Activated naive CD8-positive, alpha-beta T cell (primary cell): ENCODE results near the gene DCDC1.

Source experiments
- H3K27ac Mint-ChIP-seq: one replicate; pipeline ENCODE4 v1.8.0; 2021; ENCODE audit warnings: mixed read lengths
- H3K27me3 Mint-ChIP-seq: one replicate; pipeline ENCODE4 v1.8.0; 2021; ENCODE audit warnings: mixed read lengths
- H3K36me3 Mint-ChIP-seq: one replicate; pipeline ENCODE4 v1.8.0; 2021; ENCODE audit warnings: mixed read lengths
- H3K4me1 Mint-ChIP-seq: one replicate; pipeline ENCODE4 v1.8.0; 2021; ENCODE audit warnings: low read depth, mixed read lengths
- H3K4me3 Mint-ChIP-seq: one replicate; pipeline ENCODE4 v1.8.0; 2021; ENCODE audit warnings: mild to moderate bottlenecking, mixed read lengths
- H3K9me3 Mint-ChIP-seq: one replicate; pipeline ENCODE4 v1.8.0; 2021; ENCODE audit warnings: low read depth, mixed read lengths

Gene DCDC1

GRCh38 chr11:30823119-30823518 lies 546.4 kb downstream of the DCDC1 start:
- H3K27me3 Mint-ChIP-seq: no peaks in the 10 kb centered on the region
- H3K4me3 Mint-ChIP-seq: no peak overlapping the region
- no peaks in the 10 kb centered on the region for H3K36me3 Mint-ChIP-seq
- no peaks in the 10 kb centered on the region for H3K9me3 Mint-ChIP-seq
- H3K27ac Mint-ChIP-seq: no peak overlapping the region
- H3K4me1 Mint-ChIP-seq: no peaks in the 10 kb centered on the region

- H3K27ac Mint-ChIP-seq: no peak overlapping the region
- no peaks in the 10 kb centered on the region for H3K9me3 Mint-ChIP-seq
- H3K4me1 Mint-ChIP-seq: no peaks in the 10 kb centered on the region
- H3K36me3 Mint-ChIP-seq: no peaks in the 10 kb centered on the region
- H3K27me3 Mint-ChIP-seq: no peaks in the 10 kb centered on the region
- H3K4me3 Mint-ChIP-seq: no peak overlapping the region
Observed at GRCh38 chr11:30821438-30821965, 548.0 kb downstream of the DCDC1 start.

DNA sequence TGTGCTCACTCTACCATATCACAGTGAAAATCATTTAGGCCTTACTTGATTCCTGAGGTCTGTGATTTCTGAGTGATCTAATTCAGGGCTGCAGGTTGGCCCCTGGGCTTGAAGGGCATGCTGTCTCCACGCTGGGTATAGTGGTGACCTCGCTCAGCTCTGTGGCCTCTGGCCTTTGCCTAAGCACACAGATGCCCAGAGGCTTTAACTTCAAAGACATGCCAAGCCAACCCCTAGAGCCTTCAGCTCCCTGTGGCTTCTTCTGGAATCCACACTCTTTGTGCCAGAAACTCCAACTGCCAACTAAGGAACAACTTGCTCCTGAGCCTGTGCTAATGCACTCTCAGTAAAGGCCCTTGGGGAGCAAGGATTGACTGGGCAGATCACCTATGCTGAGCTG lies 550.8 kb downstream of the DCDC1 start:
- H3K4me3 Mint-ChIP-seq: no peak overlapping the region
- no peak overlapping the region for H3K27ac Mint-ChIP-seq
- no peaks in the 10 kb centered on the region for H3K4me1 Mint-ChIP-seq
- H3K36me3 Mint-ChIP-seq: no peaks in the 10 kb centered on the region
- no peaks in the 10 kb centered on the region for H3K9me3 Mint-ChIP-seq
- H3K27me3 Mint-ChIP-seq: no peaks in the 10 kb centered on the region

DNA sequence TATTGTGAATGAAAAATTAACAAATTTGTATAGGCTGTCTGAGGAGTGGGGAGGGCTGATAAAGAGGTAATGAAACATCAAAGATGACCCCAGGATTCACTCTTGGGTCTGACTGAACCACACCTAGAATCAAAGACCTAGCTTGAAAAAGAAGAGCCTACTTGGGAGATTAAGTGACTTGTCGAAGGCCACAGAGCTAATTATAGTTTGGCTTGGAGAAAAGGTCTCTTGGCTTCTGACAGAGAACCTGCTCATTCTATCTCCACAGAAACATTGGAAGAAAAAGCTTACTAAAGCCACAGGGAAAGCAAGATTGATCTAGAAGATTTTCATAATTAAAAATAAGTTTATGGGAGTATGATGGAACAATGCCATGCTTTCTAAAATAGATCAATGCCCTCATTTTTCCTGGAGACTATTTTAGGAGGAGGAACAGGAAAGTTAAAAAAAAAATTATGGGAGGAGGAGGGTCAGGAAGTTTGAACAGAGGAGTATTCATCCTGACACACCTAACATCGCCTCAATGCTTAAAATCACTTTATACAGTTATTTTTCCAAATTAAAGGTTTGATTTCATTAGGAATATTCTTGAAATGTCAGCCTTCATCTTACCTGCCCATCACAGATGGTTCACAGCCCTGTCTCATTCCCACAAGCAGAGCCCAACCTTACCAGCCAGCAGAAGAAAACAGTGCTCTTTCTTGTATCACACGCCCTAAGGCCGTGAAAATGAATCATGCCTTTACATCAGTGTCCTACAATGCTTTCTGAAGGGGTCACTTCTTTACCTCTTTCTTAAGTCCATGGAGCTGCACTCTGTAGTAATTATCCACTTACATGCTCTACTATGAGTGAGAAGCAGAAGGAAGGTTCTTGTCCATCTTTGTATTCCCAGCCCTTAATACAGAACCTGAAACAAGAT lies 552.3 kb downstream of the DCDC1 start:
- Mint-ChIP-seq H3K4me1 (no peaks in the 10 kb centered on the region), H3K9me3 (no peaks in the 10 kb centered on the region), H3K36me3 (no peaks in the 10 kb centered on the region), H3K4me3 (no peak overlapping the region), H3K27me3 (no peaks in the 10 kb centered on the region), H3K27ac (no peak overlapping the region)

DNA sequence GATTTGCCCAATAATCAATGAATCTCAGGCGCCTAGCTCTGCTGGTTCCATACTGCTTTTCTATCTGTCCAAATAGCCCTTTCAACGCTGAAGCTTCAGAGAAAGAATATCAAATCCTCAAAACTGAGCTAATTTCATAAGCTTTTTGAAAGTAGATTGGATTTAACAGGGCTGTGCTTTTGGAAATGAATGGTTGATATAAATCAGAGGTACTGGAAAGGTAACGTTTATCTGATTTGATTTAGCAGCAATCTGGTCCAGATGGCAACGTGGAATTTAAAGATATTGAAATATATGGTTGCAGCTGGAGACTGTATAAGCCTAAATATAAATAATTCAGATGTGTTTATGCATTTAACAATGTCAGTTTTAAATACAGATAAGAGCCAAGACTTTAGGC lies 553.9 kb downstream of the DCDC1 start:
- Mint-ChIP-seq H3K9me3 (no peaks in the 10 kb centered on the region), H3K27ac (no peak overlapping the region), H3K27me3 (no peaks in the 10 kb centered on the region), H3K36me3 (no peaks in the 10 kb centered on the region), H3K4me3 (no peak overlapping the region), H3K4me1 (no peaks in the 10 kb centered on the region)

GRCh38 chr11:30814737-30815136 lies 554.8 kb downstream of the DCDC1 start:
- no peaks in the 10 kb centered on the region for H3K27me3 Mint-ChIP-seq
- no peaks in the 10 kb centered on the region for H3K4me1 Mint-ChIP-seq
- H3K36me3 Mint-ChIP-seq: no peaks in the 10 kb centered on the region
- no peaks in the 10 kb centered on the region for H3K9me3 Mint-ChIP-seq
- H3K27ac Mint-ChIP-seq: no peak overlapping the region
- H3K4me3 Mint-ChIP-seq: no peak overlapping the region
